Panc1 (cell line): ENCODE data around the gene GCFC2.

ENCODE experiments used
- CTCF ChIP-seq: fragments of 450-650 bp; IDR thresholded peaks from 2 replicates; pipeline ENCODE4 v1.5.1; 2017; ENCODE audit warnings: mild to moderate bottlenecking
- POLR2AphosphoS5 ChIP-seq: IDR thresholded peaks from 2 replicates; pipeline ENCODE4 v1.6.1; 2012; ENCODE audit warnings: mild to moderate bottlenecking, low read depth, low read length, moderate library complexity

- no peak for TF ChIP-seq CTCF
- TF ChIP-seq POLR2AphosphoS5, result no peak
These were observed 30.3 kb downstream of the GCFC2 start for GRCh38 chr2:75680402-75680801.
